Amniotic stem cell (primary cell): ENCODE data around the gene IGFBP2.

Experiments
- DNase-seq: peaks from one replicate; lab custom pipeline; 2025; lab: John Stamatoyannopoulos, UW

The IGFBP2 gene

GRCh38 chr2:216615298-216616082 lies 17.7 kb upstream of the IGFBP2 start:
- DNase-seq = no peak

- DNase-seq = no peak
Observed at GRCh38 chr2:216616083-216616678, 17.0 kb upstream of the IGFBP2 start.

GRCh38 chr2:216617159-216617815 lies 15.9 kb upstream of the IGFBP2 start:
- no peak for DNase-seq

GRCh38 chr2:216618785-216619184 lies 14.4 kb upstream of the IGFBP2 start:
- DNase-seq = no peak

- DNase-seq = no peak
Observed at GRCh38 chr2:216619411-216620393, 13.5 kb upstream of the IGFBP2 start.

- DNase-seq = no peak
Observed at GRCh38 chr2:216620786-216621185, 12.4 kb upstream of the IGFBP2 start.

GRCh38 chr2:216621292-216621691 lies 11.9 kb upstream of the IGFBP2 start:
- no peak for DNase-seq

- no peak for DNase-seq
Observed at GRCh38 chr2:216622526-216622925, 10.7 kb upstream of the IGFBP2 start.

GRCh38 chr2:216624251-216624650 lies 9.0 kb upstream of the IGFBP2 start:
- DNase-seq = no peak

GRCh38 chr2:216626168-216626874 lies 6.9 kb upstream of the IGFBP2 start:
- DNase-seq = no peak

- DNase-seq = no peak
Observed at GRCh38 chr2:216626875-216627245, 6.4 kb upstream of the IGFBP2 start.

- no peak for DNase-seq
Observed at GRCh38 chr2:216629784-216630183, 3.4 kb upstream of the IGFBP2 start.

- DNase-seq = no peak
Observed at GRCh38 chr2:216632346-216632951, 771 bp upstream of the IGFBP2 start.

- DNase-seq = no peak
Observed at GRCh38 chr2:216633616-216634369, 573 bp downstream of the IGFBP2 start.

- DNase-seq = no peak
Observed at GRCh38 chr2:216634370-216635148, 1.3 kb downstream of the IGFBP2 start.

GRCh38 chr2:216635171-216635570 lies 2.0 kb downstream of the IGFBP2 start:
- DNase-seq = peak; percentile 24

- DNase-seq = no peak
Observed at GRCh38 chr2:216635701-216636550, 2.7 kb downstream of the IGFBP2 start.
